ENCODE results near the gene ATP5F1E. TPM values are rescaled to one million over a fixed set of nuclear protein-coding genes. Genes with fewer than 3 reads are reported as not detected.
A peak's percentile ranks its signal among the peaks of the same experiment; 100 is the strongest.

Gene ATP5F1E
- total and polyA plus RNA-seq, 9 of the 15 experiments (the other 6 are each of a cell fraction or from before 2014, with no cell fraction given) = 60.3 to 162 (median 113) TPM

- TF ChIP-seq IRF9 (tag; IDR thresholded peaks at IDR 0.05) (peak; percentile 60), ZHX1 (conservative IDR thresholded peaks at IDR 0.05; ENCODE audit: low read length) (no peak), E2F3 (CRISPR knock-in tag; IDR thresholded peaks at IDR 0.05) (0 out of 2 replicates have a peak, but pooled peaks have one; percentile 54), ARID3A (IDR thresholded peaks at IDR 0.05; ENCODE audit: borderline replicate concordance, low read depth, low read length) (0 out of 2 replicates have a peak, but pooled peaks have one; percentile 14), ARID1B (IDR thresholded peaks at IDR 0.05) (peak; percentile 74), REST (IDR thresholded peaks at IDR 0.05; ENCODE audit: borderline replicate concordance) (0 out of 2 replicates have a peak, but pooled peaks have one; percentile 9), REST (CRISPR knock-in tag; IDR thresholded peaks at IDR 0.05; ENCODE audit: low read depth) (no peak), SAP30 (IDR thresholded peaks at IDR 0.05; ENCODE audit: borderline replicate concordance, insufficient read depth, low read depth, low read length, poor library complexity, severe bottlenecking) (no peak), NR0B1 (IDR thresholded peaks at IDR 0.05; ENCODE audit: partially characterized antibody) (no peak), ZNF77 (CRISPR knock-in tag; IDR thresholded peaks at IDR 0.05) (no peak)
Measured at GRCh38 chr20:59010995-59011873, 20.9 kb downstream of the ATP5F1E start (continued).
